ENCODE results near the gene COL27A1. TPM values are rescaled to one million over a fixed set of nuclear protein-coding genes. Genes with fewer than 3 reads are reported as not detected.

Gene COL27A1
- total and polyA plus RNA-seq, 4 donors, result 10.9 to 25.6 (median 17.4) TPM

- Histone ChIP-seq H3K4me3 (no peak overlapping the region), H3K27me3 (ENCODE audit: control insufficient read depth in 3 of 3, insufficient read depth in 3 of 3, low read length in 2 of 3) (no peaks in the 10 kb centered on the region), H3K4me1 (ENCODE audit: control insufficient read depth in 5 of 5, insufficient read depth in 5 of 5, low read length in 5 of 5) (peaks cover 9 to 25% (median 14%) of the 10 kb centered on the region in 5 donors), H3K9me3 (ENCODE audit: control insufficient read depth in 4 of 4, insufficient read depth in 3 of 4, low read length in 3 of 4) (no peaks in the 10 kb centered on the region), H3K36me3 (ENCODE audit: control insufficient read depth in 4 of 4, insufficient read depth in 4 of 4, low read length in 4 of 4) (no peaks in the 10 kb centered on the region), H3K27ac (ENCODE audit: low read depth in 1 of 2, low read length in 1 of 2) (no peak overlapping the region), H3K9ac (ENCODE audit: insufficient read depth in 1 of 2, low read length in 2 of 2) (no peak overlapping the region)
- no peak for ATAC-seq (ENCODE audit: insufficient read depth, low FRiP score)
- TF ChIP-seq CTCF (IDR thresholded peaks at IDR 0.05; ENCODE audit: control extremely low read depth, extremely low read depth), result no peak
- peak; percentile 48 to 58 (median 52) for DNase-seq
- whole genome bisulfite sequencing, 2 donors, result 44 to 67% methylated on average over 7 of the region's 7 CpGs
These were observed 13.6 kb upstream of the COL27A1 start for GRCh38 chr9:114141553-114142402.

- Histone ChIP-seq H3K4me3 (no peak overlapping the region), H3K9me3 (ENCODE audit: control insufficient read depth in 4 of 4, insufficient read depth in 3 of 4, low read length in 3 of 4) (no peaks in the 10 kb centered on the region), H3K27me3 (ENCODE audit: control insufficient read depth in 3 of 3, insufficient read depth in 3 of 3, low read length in 2 of 3) (no peaks in the 10 kb centered on the region), H3K36me3 (ENCODE audit: control insufficient read depth in 4 of 4, insufficient read depth in 4 of 4, low read length in 4 of 4) (no peaks in the 10 kb centered on the region), H3K27ac (ENCODE audit: low read depth in 1 of 2, low read length in 1 of 2) (no peak overlapping the region), H3K4me1 (ENCODE audit: control insufficient read depth in 5 of 5, insufficient read depth in 5 of 5, low read length in 5 of 5) (peaks cover 9 to 25% (median 14%) of the 10 kb centered on the region in 5 donors), H3K9ac (ENCODE audit: insufficient read depth in 1 of 2, low read length in 2 of 2) (no peak overlapping the region)
- WGBS, 2 donors, result 93% methylated on average over 5 of the region's 5 CpGs
- ATAC-seq (ENCODE audit: insufficient read depth, low FRiP score), result no peak
- TF ChIP-seq CTCF (IDR thresholded peaks at IDR 0.05; ENCODE audit: control extremely low read depth, extremely low read depth), result no peak
- DNase-seq, result no peak
These were observed 12.1 kb upstream of the COL27A1 start for GRCh38 chr9:114143234-114143633.

- WGBS, 2 donors, result 86 to 88% methylated on average over 6 of the region's 6 CpGs
These were observed 8.6 kb upstream of the COL27A1 start for GRCh38 chr9:114146735-114147134.

More at GRCh38 chr9:114146735-114147134, 8.6 kb upstream of the COL27A1 start:
- Histone ChIP-seq H3K9me3 (ENCODE audit: control insufficient read depth in 4 of 4, insufficient read depth in 3 of 4, low read length in 3 of 4) (no peaks in the 10 kb centered on the region), H3K9ac (ENCODE audit: insufficient read depth in 1 of 2, low read length in 2 of 2) (no peak overlapping the region), H3K36me3 (ENCODE audit: control insufficient read depth in 4 of 4, insufficient read depth in 4 of 4, low read length in 4 of 4) (no peaks in the 10 kb centered on the region), H3K27me3 (ENCODE audit: control insufficient read depth in 3 of 3, insufficient read depth in 3 of 3, low read length in 2 of 3) (no peaks in the 10 kb centered on the region), H3K4me3 (no peak overlapping the region), H3K27ac (ENCODE audit: low read depth in 1 of 2, low read length in 1 of 2) (no peak overlapping the region), H3K4me1 (ENCODE audit: control insufficient read depth in 5 of 5, insufficient read depth in 5 of 5, low read length in 5 of 5) (peaks cover 0 to 7% (median 5%) of the 10 kb centered on the region in 5 donors)
- no peak for TF ChIP-seq CTCF (IDR thresholded peaks at IDR 0.05; ENCODE audit: control extremely low read depth, extremely low read depth)
- no peak for DNase-seq
- ATAC-seq (ENCODE audit: insufficient read depth, low FRiP score), result no peak

Data from lung (tissue), 12 donors.